Hepatocyte (in vitro differentiated cells): ENCODE data around the gene FERMT2.

Experiments
- CTCF ChIP-seq: fragments of 200-600 bp; sonication (generic); IDR thresholded peaks from 2 replicates; pipeline ENCODE4 v1.5.1; 2016; ENCODE audit warnings: antibody characterized with exemption, mild to moderate bottlenecking; ENCODE audit not compliant: poor library complexity
- EZH2 ChIP-seq: fragments of 200-600 bp; sonication (generic); IDR thresholded peaks from 2 replicates; pipeline ENCODE4 v1.6.1; 2016; ENCODE audit warnings: antibody characterized with exemption, mild to moderate bottlenecking, borderline replicate concordance
- EZH2phosphoT487 ChIP-seq: fragments of 200-600 bp; sonication (generic); IDR thresholded peaks from one replicate; pipeline ENCODE4 v1.6.1; 2018; ENCODE audit warnings: antibody characterized with exemption, mild to moderate bottlenecking, low read depth, moderate library complexity; ENCODE audit not compliant: unreplicated experiment, severe bottlenecking

- no peak for TF ChIP-seq EZH2
- TF ChIP-seq CTCF: no peak
- TF ChIP-seq EZH2phosphoT487: no peak
Measured at GRCh38 chr14:52987042-52987441, 36.2 kb upstream of the FERMT2 start.
